K562 (cell line): Measurements from ENCODE around the gene PTBP2. TPM values are rescaled to one million over a fixed set of nuclear protein-coding genes. Genes with fewer than 3 reads are reported as not detected.

Experiments used
- ATAC-seq: fragments of 200-7000 bp; cut with Tn5 transposase; 3 replicates; pipeline ENCODE4 v1.9.1; 2020; ENCODE audit warnings: moderate library complexity
- BruUV-seq: library from RNA; stranded (reverse); fragments of 400-500 nt; replicated peaks from 2 replicates; lab custom pipeline; 2021; lab: Mats Ljungman, UMichigan
- CTCF ChIA-PET: fragments of 300-600 bp; formaldehyde crosslinking; extraction: SDS; loops from one replicate; lab custom pipeline; 2021; ENCODE audit warnings: low intra/inter-chr PET ratio; lab: Yijun Ruan, JAX
- POLR2A ChIA-PET: fragments of 300-600, 350-650 bp; sonication (Branson Sonifier 250); formaldehyde crosslinking; extraction: SDS; loops from one replicate; lab custom pipeline; 2021; ENCODE audit warnings: antibody characterized with exemption, inconsistent platforms; lab: Yijun Ruan, JAX
- DNase-seq, 4 experiments: peaks; one replicate each; pipeline versions ENCODE4 v3.0.0 to v3.0.0-alpha.2; 2011 to 2018; ENCODE audit warnings: low spot score in 3 of 4, mixed read lengths in 3 of 4; ENCODE audit errors: extremely low read depth in 1 of 4
- FAIRE-seq: peaks from 2 replicates; lab custom pipeline; 2011; peaks lifted over from hg19 to GRCh38; lab: Jason Lieb, UNC
- H2AFZ ChIP-seq: 2 replicates; pipeline ENCODE4 v1.6.0; 2011; ENCODE audit warnings: low read depth, low read length, control low read depth, inconsistent platforms
- H3K27ac ChIP-seq: fragments of 200-600 bp; 3 replicates; pipeline ENCODE4 v1.8.0; 2011; ENCODE audit warnings: low read depth, mild to moderate bottlenecking, control low read depth, inconsistent platforms, low read length, moderate library complexity, mixed read lengths; ENCODE audit errors: extremely low read depth
- H3K27me3 ChIP-seq, 2 experiments: fragments of 300-600 bp in 1 of 2; 2 replicates in 1 of 2; 3 replicates in 1 of 2; pipeline versions ENCODE4 v1.6.0 to v1.8.0; 2011; ENCODE audit warnings: inconsistent platforms in 2 of 2, low read length in 2 of 2, mild to moderate bottlenecking in 1 of 2, mixed read lengths in 1 of 2, moderate library complexity in 1 of 2; ENCODE audit not compliant: control insufficient read depth in 2 of 2, insufficient read depth in 2 of 2
- H3K36me3 ChIP-seq: fragments of 300-600 bp; 3 replicates; pipeline ENCODE4 v1.8.0; 2011; ENCODE audit warnings: mild to moderate bottlenecking, low read length, inconsistent platforms; ENCODE audit not compliant: control insufficient read depth, insufficient read depth
- H3K4me1 ChIP-seq, 2 experiments: fragments of 200-600 bp in 1 of 2; replicated peaks in 1 of 2; 2 replicates in 1 of 2; 3 replicates in 1 of 2; pipeline versions ENCODE4 v1.5.1 to v1.8.0; 2011; ENCODE audit warnings: inconsistent platforms in 2 of 2, low read length in 2 of 2, mild to moderate bottlenecking in 1 of 2, mixed read lengths in 1 of 2, moderate library complexity in 1 of 2; ENCODE audit not compliant: control insufficient read depth in 2 of 2, insufficient read depth in 2 of 2
- H3K4me2 ChIP-seq: 2 replicates; pipeline ENCODE4 v1.6.1; 2011; ENCODE audit warnings: low read length, control low read depth, inconsistent platforms, mixed read lengths; ENCODE audit not compliant: insufficient read depth
- H3K4me3 ChIP-seq: fragments of 200-600 bp; sonication (generic), shearing (Covaris generic); 2 replicates; pipeline ENCODE4 v1.5.1; 2016; ENCODE audit warnings: control low read depth, inconsistent platforms
- H3K79me2 ChIP-seq: fragments of 200-600 bp; 3 replicates; pipeline ENCODE4 v1.8.0; 2011; ENCODE audit warnings: low read length, inconsistent platforms; ENCODE audit not compliant: control insufficient read depth, insufficient read depth
- H3K9ac ChIP-seq, 2 experiments: 2 replicates each; pipeline versions ENCODE4 v1.6.0 to v1.6.1; 2011; ENCODE audit warnings: low read depth in 2 of 2, low read length in 2 of 2, control low read depth in 1 of 2, inconsistent platforms in 1 of 2, mild to moderate bottlenecking in 1 of 2, mixed read lengths in 1 of 2; ENCODE audit not compliant: insufficient read depth in 1 of 2
- H3K9me1 ChIP-seq: one replicate; pipeline ENCODE4 v1.6.0; 2011; ENCODE audit warnings: inconsistent platforms, mild to moderate bottlenecking, low read length, moderate library complexity; ENCODE audit not compliant: control insufficient read depth, insufficient read depth
- H3K9me3 ChIP-seq: replicated peaks from 2 replicates; pipeline ENCODE4 v1.5.1; 2011; ENCODE audit warnings: low read depth, low read length, inconsistent platforms; ENCODE audit not compliant: control insufficient read depth, insufficient read depth
- H4K20me1 ChIP-seq: replicated peaks from 2 replicates; pipeline ENCODE4 v1.6.1; 2011; ENCODE audit warnings: low read length, inconsistent platforms, mixed read lengths; ENCODE audit not compliant: control insufficient read depth, insufficient read depth
- GTF3C2 ChIP-seq: IDR thresholded peaks from 3 replicates; pipeline ENCODE4 v1.6.1; 2011; ENCODE audit warnings: borderline replicate concordance, mild to moderate bottlenecking, moderate library complexity; ENCODE audit not compliant: insufficient read length; ENCODE audit errors: extremely low read depth
- HIVEP1 ChIP-seq: fragments of 250-450 bp; sonication (Bioruptor Pico); IDR thresholded peaks from 2 replicates; pipeline ENCODE4 v1.4.0; 2020; ENCODE audit warnings: mild to moderate bottlenecking
- TAF7 ChIP-seq: fragments of 450-650 bp; IDR thresholded peaks from 2 replicates; pipeline ENCODE4 v1.6.1; 2016; ENCODE audit warnings: missing genetic modification characterization, missing compliant biosample characterization
- WGBS: fragments of 100-300 bp; shearing (Covaris generic); methylation state at CpG from one replicate; pipeline ENCODE4 v1.1.6; 2016; ENCODE audit warnings: low coverage, mixed read lengths; ENCODE audit not compliant: insufficient coverage; ENCODE audit errors: missing lambda C conversion rate; 5-methylcytosine and 5-hydroxymethylcytosine counted together
- in situ Hi-C: fragments of 300-500 bp; cut with MboI; formaldehyde crosslinking; loops from 4 replicates; pipeline ENCODE4 v1.15.0; 2018; ENCODE audit warnings: inconsistent platforms, mixed read lengths
- intact Hi-C: fragments of 100-400 bp; cut with micrococcal nuclease; formaldehyde crosslinking; loops from 2 replicates; pipeline ENCODE4 v1.14.2; 2022
- polyA plus RNA-seq, 8 experiments: library from polyadenylated mRNA; depleted of rRNA in 4 of 8; stranded (reverse) in 5 of 8; unstranded in 3 of 8; fragments of >200 nt; fragmentation: Nextera tagmentation in 2 of 8; fragmentation: Illumina TruSeq in 1 of 8; extraction: Ambion mirVana in 2 of 8; extraction: Trizol in 1 of 8; gene quantifications; 2 replicates each; pipeline versions ENCODE4 v1.2.1 to v1.2.3, GENCODE V29; 2011 to 2014; ENCODE audit warnings: inconsistent platforms in 1 of 8, missing spikeins in 1 of 8
- total RNA-seq, 7 experiments: library from RNA; depleted of rRNA in 6 of 7; stranded (reverse); fragments of >200 nt in 6 of 7; fragmentation: Illumina TruSeq in 2 of 7; extraction: Trizol in 2 of 7; gene quantifications; 2 replicates each; pipeline versions ENCODE4 v1.2.1 to v1.2.3, GENCODE V29; 2011 to 2021; ENCODE audit warnings: low replicate concordance in 1 of 7

PTBP2 gene
- total and polyA plus RNA-seq, 9 of the 15 experiments (the other 6 are each of a cell fraction or from before 2014, with no cell fraction given): 9.8 to 30.6 (median 19.0) TPM

DNA sequence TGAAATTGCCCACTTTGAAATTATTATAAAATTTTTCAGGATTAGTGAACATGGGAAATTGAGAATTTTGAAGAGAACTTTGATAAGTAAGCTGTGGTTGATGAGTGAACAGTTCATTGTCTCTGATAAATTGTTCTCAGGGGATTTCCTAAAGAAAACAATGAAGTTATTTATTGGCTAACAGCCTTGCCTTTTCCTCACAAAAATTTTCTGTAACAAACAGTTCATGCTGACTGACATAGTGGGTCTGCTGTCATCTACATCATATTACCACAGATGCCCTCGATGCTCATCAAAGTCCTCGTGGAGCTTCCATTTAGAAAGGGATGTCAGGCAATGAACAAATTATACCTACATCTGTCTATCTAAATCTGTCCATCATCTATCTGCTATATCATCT, 113.4 kb downstream of the PTBP2 start:
- Histone ChIP-seq H3K27ac (no peak overlapping the region), H3K4me3 (no peak overlapping the region), H3K9me1 (no peaks in the 10 kb centered on the region), H3K27me3 (no peaks in the 10 kb centered on the region), H3K4me1 (0 out of 5 replicates have a peak, but pooled peaks cover 0 to 2% of the 10 kb centered on the region in 2 experiments), H4K20me1 (no peaks in the 10 kb centered on the region), H3K9me3 (no peaks in the 10 kb centered on the region), H3K79me2 (no peaks in the 10 kb centered on the region), H2AFZ (no peak overlapping the region), H3K9ac (no peak overlapping the region), H3K4me2 (no peak overlapping the region), H3K36me3 (no peaks in the 10 kb centered on the region)
- DNase-seq (no peak), FAIRE-seq (no peak), ATAC-seq (no peak)
- 5% methylated on average over 2 of the region's 2 CpGs for WGBS
- no TSS peak for BruUV-seq
- TF ChIP-seq HIVEP1 (CRISPR knock-in tag) (no peak), TAF7 (tag) (no peak), GTF3C2 (no peak)
- ChIA-PET CTCF (no interaction called here), POLR2A (no interaction called here)
- in situ Hi-C loops (no loop called here), intact Hi-C loops (no loop called here)
